ENCODE results near the gene ATPAF2.

DNA sequence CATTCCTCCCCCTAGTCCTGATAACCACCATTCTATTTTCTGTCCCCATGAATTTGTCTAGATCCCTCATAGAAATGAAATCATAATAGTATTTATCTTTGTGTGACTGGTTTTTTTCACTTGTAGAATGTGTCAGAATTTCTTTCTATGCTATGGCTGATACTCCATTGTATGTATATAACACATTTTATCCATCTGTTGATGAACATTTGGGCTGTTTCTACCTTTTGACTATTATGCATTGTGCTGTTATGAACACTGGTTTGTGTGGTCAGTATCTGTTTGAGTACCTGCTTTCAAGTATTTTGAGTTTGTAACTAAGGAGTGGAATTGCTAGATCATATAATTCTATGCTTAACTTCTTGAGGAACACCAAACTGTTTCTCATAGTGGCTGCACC, 32.8 kb upstream of the ATPAF2 start:
- TF ChIP-seq, protein P1, sequence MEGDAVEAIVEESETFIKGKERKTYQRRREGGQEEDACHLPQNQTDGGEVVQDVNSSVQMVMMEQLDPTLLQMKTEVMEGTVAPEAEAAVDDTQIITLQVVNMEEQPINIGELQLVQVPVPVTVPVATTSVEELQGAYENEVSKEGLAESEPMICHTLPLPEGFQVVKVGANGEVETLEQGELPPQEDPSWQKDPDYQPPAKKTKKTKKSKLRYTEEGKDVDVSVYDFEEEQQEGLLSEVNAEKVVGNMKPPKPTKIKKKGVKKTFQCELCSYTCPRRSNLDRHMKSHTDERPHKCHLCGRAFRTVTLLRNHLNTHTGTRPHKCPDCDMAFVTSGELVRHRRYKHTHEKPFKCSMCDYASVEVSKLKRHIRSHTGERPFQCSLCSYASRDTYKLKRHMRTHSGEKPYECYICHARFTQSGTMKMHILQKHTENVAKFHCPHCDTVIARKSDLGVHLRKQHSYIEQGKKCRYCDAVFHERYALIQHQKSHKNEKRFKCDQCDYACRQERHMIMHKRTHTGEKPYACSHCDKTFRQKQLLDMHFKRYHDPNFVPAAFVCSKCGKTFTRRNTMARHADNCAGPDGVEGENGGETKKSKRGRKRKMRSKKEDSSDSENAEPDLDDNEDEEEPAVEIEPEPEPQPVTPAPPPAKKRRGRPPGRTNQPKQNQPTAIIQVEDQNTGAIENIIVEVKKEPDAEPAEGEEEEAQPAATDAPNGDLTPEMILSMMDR (IDR thresholded peaks at IDR 0.05; ENCODE audit: poor library complexity): no peak
- TF ChIP-seq EZH2 (IDR thresholded peaks at IDR 0.05; ENCODE audit: borderline replicate concordance): no peak
- TF ChIP-seq EZH2phosphoT487 (IDR thresholded peaks at IDR 0.05; ENCODE audit: low read depth, severe bottlenecking, unreplicated experiment): no peak
